ENCODE measurements around the gene MYOM1. TPM values are rescaled to one million over a fixed set of nuclear protein-coding genes. Genes with fewer than 3 reads are reported as not detected.
A peak's percentile ranks its signal among the peaks of the same experiment; 100 is the strongest.

Gene MYOM1
- total and polyA plus RNA-seq, 12 donors: 94.4 to 1,558 (median 870) TPM

GRCh38 chr18:3183103-3183717, 36.6 kb downstream of the MYOM1 start:
- intact Hi-C loops (cut with DNase I): loop anchor here in 5 of 10 donors (5.0 to 10.0 kb wide), 4 partner anchors 39 to 64 kb away; partner anchors contain the start of gene MYL12A (in 3 of the 5)
- 79 to 85% methylated on average over 15 of the region's 15 CpGs for WGBS, 2 donors
- peaks cover 0 to 62% (median 0%) of the 10 kb centered on the region in 9 donors for H3K36me3 ChIP-seq
- no peak for TF ChIP-seq CTCF (IDR thresholded peaks at IDR 0.05)
- peaks cover 2 to 80% (median 24%) of the 10 kb centered on the region in 9 donors for H3K4me1 ChIP-seq
- peak in 1 of 2 donors; percentile 42 for DNase-seq
- H3K27ac ChIP-seq: peak overlapping the region in 5 of 10 donors; percentile 1 to 59 (median 35)
- H3K9me3 ChIP-seq: no peaks in the 10 kb centered on the region
- no peaks in the 10 kb centered on the region for H3K27me3 ChIP-seq
- peak in 6 of 8 donors; percentile 49 to 78 (median 58) for ATAC-seq
- H3K4me3 ChIP-seq: no peak overlapping the region

GRCh38 chr18:3180325-3180724, 39.4 kb downstream of the MYOM1 start:
- DNase-seq (no peak), ATAC-seq (peak in 2 of 8 donors; percentile 23 to 31)
- Histone ChIP-seq H3K27me3 (no peaks in the 10 kb centered on the region), H3K9me3 (no peaks in the 10 kb centered on the region), H3K27ac (peak overlapping the region in 7 of 10 donors; percentile 6 to 78 (median 52)), H3K36me3 (peaks cover 0 to 52% (median 0%) of the 10 kb centered on the region in 9 donors), H3K4me1 (peaks cover 0 to 66% (median 30%) of the 10 kb centered on the region in 9 donors), H3K4me3 (no peak overlapping the region)
- intact Hi-C loops (cut with DNase I): loop anchor here in 5 of 10 donors (5.0 to 10.0 kb wide), 4 partner anchors 42 to 67 kb away; partner anchors contain the start of gene MYL12A (in 3 of the 5)
- WGBS, 2 donors: 46 to 52% methylated on average over 2 of the region's 2 CpGs
- TF ChIP-seq CTCF (IDR thresholded peaks at IDR 0.05): no peak

GRCh38 chr18:3179430-3180089, 40.2 kb downstream of the MYOM1 start:
- Histone ChIP-seq H3K4me3 (no peak overlapping the region), H3K27me3 (no peaks in the 10 kb centered on the region), H3K9me3 (no peaks in the 10 kb centered on the region), H3K27ac (peak overlapping the region in 8 of 10 donors; percentile 6 to 85 (median 60)), H3K36me3 (peaks cover 0 to 52% (median 0%) of the 10 kb centered on the region in 9 donors), H3K4me1 (peaks cover 0 to 60% (median 27%) of the 10 kb centered on the region in 9 donors)
- DNase-seq: no peak
- peak in 6 of 8 donors; percentile 9 to 31 (median 14) for ATAC-seq
- TF ChIP-seq CTCF (IDR thresholded peaks at IDR 0.05): no peak
- 44 to 52% methylated on average over 10 of the region's 10 CpGs for WGBS, 2 donors
- intact Hi-C loops (cut with DNase I): loop anchor here in 6 of 10 donors (5.0 to 10.0 kb wide), 5 partner anchors 38 to 68 kb away; partner anchors contain the start of genes MYL12A (in 4 of the 6) and MYOM1 (in 1 of the 6)
